Stimulated activated naive CD8-positive, alpha-beta T cell treated with anti-CD3 and anti-CD28 coated beads, Interleukin-15, Interleukin-2, amounts not matched to agents 100 U/mL and 50 U/mL, for 24 hours (primary cell): ENCODE results near the gene OSBPL9.
"Not testable (repeated sequence)": the region's sequence is repeated elsewhere in the genome, so short reads cannot be mapped to it uniquely, and the experiment has no call there.

Source experiments
- ATAC-seq: fragments of 150-1000 bp; cut with Tn5 transposase; one replicate; pipeline ENCODE4 v1.10.0; 2021
- DNase-seq: peaks from one replicate; pipeline ENCODE4 v3.0.0; 2021

Gene OSBPL9

GRCh38 chr1:51667561-51667960 is 50.7 kb downstream of the OSBPL9 start:
- no peak for ATAC-seq
- no peak for DNase-seq

GRCh38 chr1:51669272-51669671 is 52.4 kb downstream of the OSBPL9 start:
- no peak for DNase-seq
- no peak for ATAC-seq

GRCh38 chr1:51669816-51670215 is 52.9 kb downstream of the OSBPL9 start:
- ATAC-seq: no peak
- DNase-seq: no peak

- DNase-seq: no peak
These were observed 54.8 kb downstream of the OSBPL9 start for GRCh38 chr1:51671527-51672325.

GRCh38 chr1:51673279-51673678 is 56.4 kb downstream of the OSBPL9 start:
- DNase-seq (no peak), ATAC-seq (no peak)

More at GRCh38 chr1:51671527-51672325, 54.8 kb downstream of the OSBPL9 start:
- ATAC-seq: no peak

GRCh38 chr1:51675177-51675780 is 58.4 kb downstream of the OSBPL9 start:
- ATAC-seq: no peak
- no peak for DNase-seq

GRCh38 chr1:51679435-51679834 is 62.5 kb downstream of the OSBPL9 start:
- no peak for DNase-seq

GRCh38 chr1:51684776-51685175 is 67.9 kb downstream of the OSBPL9 start:
- no peak for ATAC-seq
- no peak for DNase-seq

More at GRCh38 chr1:51679435-51679834, 62.5 kb downstream of the OSBPL9 start:
- ATAC-seq: peak; percentile 98

GRCh38 chr1:51686450-51686849 is 69.6 kb downstream of the OSBPL9 start:
- peak; percentile 61 for ATAC-seq

GRCh38 chr1:51689075-51689440 is 72.2 kb downstream of the OSBPL9 start:
- DNase-seq (no peak), ATAC-seq (no peak)

More at GRCh38 chr1:51686450-51686849, 69.6 kb downstream of the OSBPL9 start:
- no peak for DNase-seq

GRCh38 chr1:51689643-51690042 is 72.8 kb downstream of the OSBPL9 start:
- ATAC-seq (no peak), DNase-seq (no peak)

GRCh38 chr1:51690285-51690961 is 73.5 kb downstream of the OSBPL9 start:
- no peak for ATAC-seq
- DNase-seq: no peak

- ATAC-seq (no peak), DNase-seq (no peak)
These were observed 75.0 kb downstream of the OSBPL9 start for GRCh38 chr1:51691920-51692319.

GRCh38 chr1:51693419-51694155 is 76.7 kb downstream of the OSBPL9 start:
- ATAC-seq (no peak), DNase-seq (no peak)

- no peak for ATAC-seq
These were observed 80.3 kb downstream of the OSBPL9 start for GRCh38 chr1:51697166-51697565.

GRCh38 chr1:51699391-51699790 is 82.5 kb downstream of the OSBPL9 start:
- ATAC-seq (no peak), DNase-seq (no peak)

More at GRCh38 chr1:51697166-51697565, 80.3 kb downstream of the OSBPL9 start:
- no peak for DNase-seq

GRCh38 chr1:51701782-51702181 is 84.9 kb downstream of the OSBPL9 start:
- not testable (repeated sequence) for DNase-seq, ATAC-seq

- DNase-seq, ATAC-seq: not testable (repeated sequence)
These were observed 85.3 kb downstream of the OSBPL9 start for GRCh38 chr1:51702220-51702619.

- ATAC-seq (no peak), DNase-seq (no peak)
These were observed 88.1 kb downstream of the OSBPL9 start for GRCh38 chr1:51705035-51705434.

- ATAC-seq: no peak
- no peak for DNase-seq
These were observed 92.2 kb downstream of the OSBPL9 start for GRCh38 chr1:51708911-51709760.

- ATAC-seq: no peak
These were observed 93.1 kb downstream of the OSBPL9 start for GRCh38 chr1:51709951-51710350.

More at GRCh38 chr1:51709951-51710350, 93.1 kb downstream of the OSBPL9 start:
- no peak for DNase-seq
